ENCODE data around the gene ANO10. TPM values are rescaled to one million over a fixed set of nuclear protein-coding genes. Genes with fewer than 3 reads are reported as not detected.

ANO10 gene
- total and polyA plus RNA-seq, 2 of the 8 experiments (the other 6 are each of a cell fraction or from before 2014, with no cell fraction given): 38.0 to 53.2 TPM

DNA sequence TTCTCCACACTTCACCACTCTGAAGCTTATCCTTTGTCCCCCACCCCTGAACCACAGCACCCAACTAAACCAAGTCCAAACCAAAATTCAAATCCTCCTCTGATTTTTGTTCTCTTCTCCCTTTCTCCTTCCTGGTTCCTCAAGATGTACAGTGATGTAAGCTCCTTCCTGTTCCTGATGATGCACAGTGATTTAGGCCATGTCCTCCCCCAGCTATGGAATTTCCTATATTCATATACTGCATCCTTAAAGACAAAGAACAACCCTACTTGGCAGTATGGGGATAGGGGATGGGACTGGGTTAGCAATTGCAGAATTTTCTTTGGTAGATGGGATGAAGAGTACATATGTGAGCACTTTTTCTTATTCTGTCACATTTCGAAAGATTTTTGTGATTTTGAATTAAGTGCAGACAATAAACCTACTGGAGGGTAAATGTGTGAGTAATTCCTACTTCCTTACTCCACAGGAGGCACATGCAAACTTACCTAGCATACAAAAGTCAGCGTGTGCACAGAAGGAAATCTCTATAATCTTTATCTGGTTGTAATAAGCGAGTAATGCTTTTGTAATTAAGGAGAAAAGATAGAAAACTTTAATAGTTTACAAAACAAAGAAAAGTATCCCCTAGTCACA is 125.0 kb downstream of the ANO10 start:
- H4K5ac ChIP-seq (ENCODE audit: insufficient read length, low read depth, low read length): no peak overlapping the region
- no peak overlapping the region for H2BK5ac ChIP-seq (ENCODE audit: low read depth, low read length)
- peaks cover 0 to 2% of the 10 kb centered on the region in 2 experiments for H4K20me1 ChIP-seq (replicated peaks in 1 of 2; ENCODE audit: control insufficient read depth in 1 of 2, insufficient read depth in 2 of 2, low read length in 2 of 2)
- no peak overlapping the region for H2AFZ ChIP-seq (ENCODE audit: low read length)
- no peaks in the 10 kb centered on the region for H3K9me3 ChIP-seq (ENCODE audit: insufficient read depth in 2 of 2, low read depth in 1 of 2, low read length in 1 of 2)
- no peaks in the 10 kb centered on the region for H3K36me3 ChIP-seq (ENCODE audit: control insufficient read depth in 2 of 4, insufficient read depth in 4 of 4, low read length in 3 of 4)
- no peaks in the 10 kb centered on the region for H3K23me2 ChIP-seq (ENCODE audit: low read depth, low read length)
- H2BK120ac ChIP-seq (replicated peaks; ENCODE audit: low read depth, low read length): no peak overlapping the region
- H3K9ac ChIP-seq (replicated peaks in 1 of 4; ENCODE audit: extremely low read depth in 1 of 4, low read depth in 3 of 4, low read length in 3 of 4): no peak overlapping the region
- H3K23ac ChIP-seq (ENCODE audit: insufficient read length): no peak overlapping the region
- no peak overlapping the region for H4K8ac ChIP-seq (ENCODE audit: extremely low read depth, insufficient read depth, low read length)
- H3K79me1 ChIP-seq (ENCODE audit: low read depth, low read length): no peaks in the 10 kb centered on the region
- H3K14ac ChIP-seq (ENCODE audit: insufficient read length): no peak overlapping the region
- H2BK20ac ChIP-seq (ENCODE audit: low read length): no peak overlapping the region
- H3K79me2 ChIP-seq (ENCODE audit: control insufficient read depth in 1 of 2, insufficient read depth in 2 of 2, low read length in 2 of 2): no peaks in the 10 kb centered on the region
- no peak overlapping the region for H3K4me2 ChIP-seq (ENCODE audit: insufficient read depth in 1 of 2, low read depth in 2 of 2, low read length in 2 of 2)
- H3K4ac ChIP-seq (replicated peaks; ENCODE audit: insufficient read length, low read depth, low read length): no peak overlapping the region
- FAIRE-seq: no peak
- no peak for DNase-seq (ENCODE audit: low read depth in 1 of 2, low spot score in 2 of 2)
- no peak overlapping the region for H2BK15ac ChIP-seq (ENCODE audit: low read length)
- H3K56ac ChIP-seq (replicated peaks; ENCODE audit: insufficient read length, low read depth, low read length): no peak overlapping the region
- CTCF ChIA-PET (ENCODE audit: partially characterized antibody): interaction anchor here (0.8 to 0.9 kb wide), 2 partner anchors 18 to 85 kb away, joined by 3 read pairs; no protein-coding TSS in a partner anchor
- no peak overlapping the region for H2AK5ac ChIP-seq (ENCODE audit: low read depth, low read length)
- POLR2A ChIA-PET (ENCODE audit: partially characterized antibody): interaction anchor here (0.6 kb wide), 1 partner anchor 411 kb away, joined by 4 read pairs; no protein-coding TSS in a partner anchor
- 84% methylated on average over 3 of the region's 3 CpGs; no CpG with 5 or more reads in 1 of the 2 experiments for WGBS, 2 experiments (ENCODE audit: extremely low coverage in 1 of 2, insufficient coverage in 1 of 2, insufficient read length in 1 of 2, insufficient replicate concordance in 2 of 2, low coverage in 1 of 2, low lambda C conversion rate in 2 of 2, missing lambda C conversion rate in 1 of 2)
- H3K27me3 ChIP-seq (replicated peaks in 1 of 4; ENCODE audit: control insufficient read depth in 3 of 4, extremely low read depth in 1 of 4, insufficient read depth in 3 of 4, low read length in 3 of 4): no peaks in the 10 kb centered on the region
- peak overlapping the region; percentile 10; the same call in 1 of the 2 replicates for H3K18ac ChIP-seq (ENCODE audit: extremely low read depth, low read length)
- peaks cover 0 to 12% (median 7%) of the 10 kb centered on the region in 4 experiments; a peak in 4 of 7 replicates for H3K4me1 ChIP-seq (replicated peaks in 1 of 4; ENCODE audit: control insufficient read depth in 3 of 4, insufficient read depth in 4 of 4, low read length in 3 of 4)
- H3K27ac ChIP-seq (ENCODE audit: low read depth, low read length): no peak overlapping the region
- H4K91ac ChIP-seq (replicated peaks; ENCODE audit: insufficient read length, low read length): no peak overlapping the region
- no peak overlapping the region for H3K4me3 ChIP-seq (ENCODE audit: extremely low read depth in 1 of 4, insufficient read depth in 2 of 4, low read depth in 3 of 4, low read length in 4 of 4)
- H2BK12ac ChIP-seq (ENCODE audit: low read depth, low read length): no peak overlapping the region
- TF ChIP-seq PHF8 (conservative IDR thresholded peaks at IDR 0.05; ENCODE audit: low read depth, low read length) (no peak), KDM5A (IDR thresholded peaks at IDR 0.05; ENCODE audit: low read length) (no peak)

Data from H1 (cell line).